Measurements from ENCODE around the gene NOTCH2.
"Not testable (repeated sequence)": the region's sequence is repeated elsewhere in the genome, so short reads cannot be mapped to it uniquely, and the experiment has no call there.

The NOTCH2 gene

DNA sequence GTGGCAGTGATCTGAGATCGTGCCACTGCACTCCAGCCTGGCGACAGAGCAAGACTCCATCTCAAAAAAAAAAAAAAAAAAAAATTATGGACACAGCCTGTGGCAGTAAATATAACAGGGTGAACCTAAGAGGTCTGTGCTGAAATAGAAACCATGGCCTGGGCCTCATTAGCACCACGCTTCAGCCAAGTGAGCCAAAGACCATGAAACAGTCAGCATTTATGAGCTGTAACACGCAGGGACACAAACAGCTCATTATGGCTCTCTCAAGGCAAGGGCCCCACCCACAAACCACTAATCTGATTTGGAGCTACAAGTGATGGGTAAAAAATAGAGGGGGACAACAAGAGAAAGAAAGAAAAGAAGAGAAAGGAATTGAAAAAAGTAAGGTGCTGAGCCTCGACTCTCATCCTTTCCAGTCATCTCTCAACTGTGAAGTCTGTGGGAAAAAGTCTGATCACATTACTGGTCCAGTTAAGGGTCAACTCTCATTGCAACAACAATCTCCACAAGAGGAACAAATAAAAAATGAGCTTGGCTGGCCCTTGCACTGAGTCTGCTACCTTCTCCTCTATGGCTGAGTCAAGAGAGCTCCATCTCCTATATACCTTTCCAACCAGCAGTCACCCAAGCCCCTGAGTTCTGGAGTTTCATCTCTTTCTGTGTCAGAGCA lies 93.7 kb downstream of the NOTCH2 start:
- in situ Hi-C loops (cut with MboI; ENCODE audit: low sequenced_read_pairs): not testable (repeated sequence)

DNA sequence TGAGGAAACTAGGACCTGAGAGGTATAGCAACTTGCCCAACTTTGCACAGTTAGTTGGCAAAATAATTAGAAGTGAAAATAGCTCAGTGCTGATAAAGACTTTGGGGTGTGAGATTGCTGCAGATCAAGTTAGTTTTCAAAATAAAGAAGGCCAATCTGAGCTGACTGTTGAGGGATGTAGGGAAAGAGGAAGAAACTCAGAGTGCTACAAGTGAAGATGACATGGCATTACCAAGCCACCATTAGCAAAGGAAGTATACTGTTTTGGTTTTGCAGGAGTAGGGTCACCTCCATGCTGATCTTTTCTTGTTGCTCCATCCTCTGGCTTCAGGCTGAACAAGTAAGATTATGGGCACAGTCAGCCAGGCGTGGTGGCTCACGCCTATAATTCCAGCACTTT lies 94.5 kb downstream of the NOTCH2 start:
- in situ Hi-C loops (cut with MboI; ENCODE audit: low sequenced_read_pairs): no loop called here

DNA sequence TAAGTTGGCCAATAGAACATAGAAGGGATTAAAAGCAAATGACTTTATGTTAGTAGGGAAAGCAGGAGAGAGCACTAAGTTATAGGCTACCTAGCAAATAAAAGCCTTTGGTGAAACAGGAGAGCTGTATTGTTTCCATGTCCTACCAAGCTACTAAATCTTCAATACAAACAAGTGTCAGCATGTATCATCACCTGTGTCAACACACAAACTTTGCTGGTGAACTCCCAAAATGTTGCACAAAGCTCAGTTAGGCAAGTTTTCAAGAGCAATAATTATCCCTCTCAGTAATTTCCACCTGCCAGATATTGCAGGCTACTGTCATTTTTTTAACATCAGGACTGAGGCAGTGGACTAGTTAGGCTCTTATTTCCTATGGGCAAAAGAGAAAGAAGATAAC lies 95.4 kb downstream of the NOTCH2 start:
- in situ Hi-C loops (cut with MboI; ENCODE audit: low sequenced_read_pairs): no loop called here

DNA sequence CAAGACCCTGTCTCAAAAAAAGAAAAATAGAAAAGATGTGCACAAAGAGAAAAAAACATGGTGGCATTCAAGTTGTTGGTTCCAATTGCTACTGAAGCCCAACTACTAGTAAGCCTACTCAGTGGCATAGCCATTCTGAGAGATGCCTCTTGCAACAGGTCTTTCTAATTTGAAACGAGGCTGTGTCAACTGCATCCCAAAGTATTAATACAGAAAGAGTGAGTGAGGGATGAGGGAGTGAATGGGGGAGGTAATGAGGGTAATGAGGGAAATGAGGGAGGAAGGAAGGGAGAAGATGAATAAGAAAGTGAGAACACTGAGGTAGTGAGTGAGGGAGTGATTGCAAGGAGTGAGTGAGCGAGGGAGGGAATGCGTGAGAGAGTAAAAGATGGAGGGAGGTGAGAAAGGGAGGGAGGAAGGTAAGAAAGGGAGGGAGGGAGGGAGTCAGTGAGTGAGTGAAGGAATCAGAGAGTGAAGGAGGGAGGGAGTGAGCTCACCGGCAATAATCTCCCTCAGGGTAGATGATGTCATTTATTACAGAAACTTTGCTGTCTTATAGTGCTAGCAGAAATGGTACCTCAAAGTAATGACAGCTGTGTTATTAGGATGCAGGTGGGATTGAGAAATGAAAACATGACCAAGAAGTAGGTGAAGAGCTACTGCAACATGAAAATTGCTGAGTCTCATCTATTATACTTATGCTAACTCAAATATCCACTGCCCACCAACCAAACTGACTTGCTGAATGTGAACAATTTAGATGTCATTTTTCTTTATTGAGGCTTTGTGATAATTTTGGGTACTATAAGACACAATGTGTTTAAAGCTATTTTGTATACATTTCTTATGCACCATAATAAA lies 97.5 kb downstream of the NOTCH2 start:
- in situ Hi-C loops (cut with MboI; ENCODE audit: low sequenced_read_pairs): no loop called here

DNA sequence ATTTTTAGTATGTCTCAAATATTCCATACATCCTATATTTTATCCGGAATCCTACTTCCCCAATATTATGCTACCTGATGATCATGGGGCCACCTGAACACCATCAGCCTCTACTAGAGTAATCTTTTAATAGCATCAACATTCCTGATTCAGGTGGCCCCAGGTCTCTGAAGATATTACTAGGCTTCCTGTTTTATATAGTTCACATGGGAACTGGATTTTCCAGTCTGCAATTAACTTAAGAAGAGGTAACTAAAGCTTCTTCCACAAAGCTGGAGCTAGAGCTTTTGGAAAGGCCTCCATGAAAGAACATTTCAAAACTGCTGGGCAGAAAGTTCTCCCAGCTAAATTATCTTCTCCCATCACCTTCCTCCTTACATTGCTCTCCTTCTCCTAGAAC lies 100.9 kb downstream of the NOTCH2 start:
- in situ Hi-C loops (cut with MboI; ENCODE audit: low sequenced_read_pairs): no loop called here

DNA sequence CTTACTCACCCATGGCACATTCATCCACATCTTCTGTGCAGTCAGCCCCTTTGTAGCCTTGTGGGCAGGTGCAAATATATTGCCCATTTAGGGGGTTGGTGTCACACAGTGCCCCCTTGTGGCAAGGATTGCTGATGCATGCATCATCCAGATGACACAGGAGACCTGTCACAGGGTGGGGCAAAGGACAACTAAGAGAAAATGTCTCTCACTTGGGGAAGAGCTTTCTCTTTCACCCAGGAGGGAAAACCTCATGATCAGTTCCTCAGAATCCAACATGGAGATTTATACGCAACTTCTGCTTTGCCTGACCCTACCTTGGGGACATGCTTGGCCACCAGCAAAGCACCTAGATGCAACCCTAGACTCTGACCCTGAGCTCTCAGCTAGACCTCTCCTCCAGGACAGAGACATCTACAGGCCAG lies 101.4 kb downstream of the NOTCH2 start:
- in situ Hi-C loops (cut with MboI; ENCODE audit: low sequenced_read_pairs): no loop called here

DNA sequence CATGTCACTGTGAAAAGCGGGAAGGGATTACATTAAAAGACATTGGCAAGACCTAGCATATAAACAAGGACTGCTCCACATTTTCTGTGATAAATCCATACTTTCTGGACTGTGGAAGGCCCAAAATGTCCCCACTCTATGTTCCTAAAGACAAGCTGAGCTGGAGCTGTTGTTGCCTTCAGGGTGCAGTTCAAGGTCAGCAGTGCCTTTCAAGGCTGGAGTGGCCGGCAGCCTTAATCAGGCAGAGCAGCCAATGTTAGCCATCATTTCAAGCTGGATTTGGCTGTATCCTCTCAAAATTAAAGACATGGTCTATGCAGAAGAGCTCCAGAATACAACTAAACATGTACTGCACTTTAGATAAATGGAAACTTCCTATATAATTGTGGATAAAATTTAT lies 102.8 kb downstream of the NOTCH2 start:
- in situ Hi-C loops (cut with MboI; ENCODE audit: low sequenced_read_pairs): no loop called here

DNA sequence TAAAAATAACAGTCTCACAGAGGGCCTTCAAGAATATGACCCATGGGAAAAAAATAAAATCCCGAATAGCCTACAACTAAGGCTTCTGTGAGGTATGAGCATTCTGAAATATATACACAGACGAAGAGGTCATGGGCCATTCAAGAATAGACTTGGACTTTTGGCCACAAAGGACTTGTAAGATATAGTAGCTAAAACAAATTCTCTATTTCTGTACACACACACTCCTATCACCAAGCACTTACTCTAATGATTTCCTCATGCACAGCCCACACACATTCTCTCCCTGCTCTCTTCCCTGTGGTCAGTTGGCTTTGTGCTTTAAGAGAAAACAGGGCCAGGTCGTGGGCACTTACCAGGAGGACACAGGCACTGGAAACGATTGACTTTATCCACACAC lies 103.4 kb downstream of the NOTCH2 start:
- in situ Hi-C loops (cut with MboI; ENCODE audit: low sequenced_read_pairs): no loop called here

DNA sequence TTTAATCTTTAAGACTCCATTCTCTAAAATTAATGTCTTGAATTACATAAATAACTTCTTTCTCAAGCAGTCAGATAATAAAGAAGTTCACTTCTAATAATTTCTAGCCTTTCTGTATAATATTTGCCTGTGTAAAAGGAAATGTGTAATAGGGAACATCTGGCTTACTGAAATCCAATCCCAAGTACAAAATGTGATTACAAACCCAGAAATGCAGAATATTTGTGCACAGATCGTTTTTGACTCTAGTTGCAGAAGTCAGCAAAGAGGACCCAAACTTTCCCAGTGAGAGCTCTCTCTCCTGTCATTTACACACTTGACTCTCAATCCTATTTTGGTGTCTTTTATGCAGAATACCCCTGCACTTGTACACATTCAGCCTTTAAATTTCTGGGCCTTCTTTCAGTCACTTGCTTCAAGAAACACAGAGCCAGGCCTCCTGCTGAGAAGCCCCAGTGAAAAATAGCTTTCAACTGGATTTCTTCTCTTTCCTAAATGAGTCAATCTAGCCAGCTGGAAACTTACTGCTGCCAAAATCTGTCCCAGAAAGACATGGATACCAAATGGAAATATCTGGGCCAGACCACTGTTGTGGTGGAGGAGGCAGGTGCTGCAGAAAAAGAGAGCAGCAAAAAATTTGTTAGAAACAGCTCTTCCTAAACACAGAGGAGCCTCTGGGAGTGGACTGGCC lies 104.6 kb downstream of the NOTCH2 start:
- in situ Hi-C loops (cut with MboI; ENCODE audit: low sequenced_read_pairs): no loop called here

DNA sequence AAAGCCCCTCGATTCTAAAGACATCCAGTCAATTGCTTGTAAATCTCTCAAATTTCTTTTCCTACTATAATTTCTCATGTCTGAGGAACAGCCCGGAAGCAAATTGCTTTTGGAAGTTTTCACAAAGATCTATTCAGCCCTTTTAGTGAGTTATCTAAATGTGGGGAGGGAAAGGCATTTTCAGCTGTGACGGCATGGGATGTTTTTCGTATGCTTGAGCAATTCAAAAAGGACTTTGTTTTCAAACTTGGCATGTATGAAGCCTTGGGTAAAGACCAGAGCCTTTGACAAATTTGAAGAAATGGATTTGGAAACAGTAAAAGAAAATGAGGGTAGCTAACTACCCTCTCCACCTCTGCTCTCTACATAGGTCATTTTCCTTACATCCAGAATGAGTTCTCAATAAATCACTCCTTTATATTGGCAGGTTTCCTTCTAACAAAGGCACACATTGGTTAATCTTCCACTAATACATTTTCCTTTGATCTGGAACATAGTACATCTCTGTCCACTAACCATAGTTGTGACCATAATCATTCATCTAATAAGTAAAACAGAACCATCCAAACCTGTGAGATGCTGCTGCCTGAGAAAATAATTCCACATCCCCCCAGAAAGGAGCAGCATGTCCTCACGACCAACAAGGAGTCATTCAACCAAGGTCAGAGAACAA lies 107.0 kb downstream of the NOTCH2 start:
- in situ Hi-C loops (cut with MboI; ENCODE audit: low sequenced_read_pairs): no loop called here

DNA sequence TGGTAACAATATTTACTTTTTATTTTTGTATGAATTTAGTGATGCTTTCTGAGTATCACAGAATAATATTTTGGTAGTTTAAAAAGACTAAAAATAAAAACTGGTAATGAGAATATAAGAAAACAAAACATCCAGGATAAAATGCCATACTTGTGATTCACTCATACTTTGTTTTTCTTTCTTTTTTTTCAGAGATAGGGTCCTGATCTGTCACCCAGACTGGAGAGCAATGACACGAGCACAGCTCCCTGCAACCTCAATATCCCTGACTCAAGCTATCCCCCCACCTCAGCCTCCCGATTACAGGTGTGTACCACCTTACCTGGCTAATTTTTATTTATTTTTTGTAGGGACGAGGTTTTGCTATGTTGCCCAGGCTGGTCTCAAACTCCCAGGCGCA lies 109.0 kb downstream of the NOTCH2 start:
- in situ Hi-C loops (cut with MboI; ENCODE audit: low sequenced_read_pairs): no loop called here

DNA sequence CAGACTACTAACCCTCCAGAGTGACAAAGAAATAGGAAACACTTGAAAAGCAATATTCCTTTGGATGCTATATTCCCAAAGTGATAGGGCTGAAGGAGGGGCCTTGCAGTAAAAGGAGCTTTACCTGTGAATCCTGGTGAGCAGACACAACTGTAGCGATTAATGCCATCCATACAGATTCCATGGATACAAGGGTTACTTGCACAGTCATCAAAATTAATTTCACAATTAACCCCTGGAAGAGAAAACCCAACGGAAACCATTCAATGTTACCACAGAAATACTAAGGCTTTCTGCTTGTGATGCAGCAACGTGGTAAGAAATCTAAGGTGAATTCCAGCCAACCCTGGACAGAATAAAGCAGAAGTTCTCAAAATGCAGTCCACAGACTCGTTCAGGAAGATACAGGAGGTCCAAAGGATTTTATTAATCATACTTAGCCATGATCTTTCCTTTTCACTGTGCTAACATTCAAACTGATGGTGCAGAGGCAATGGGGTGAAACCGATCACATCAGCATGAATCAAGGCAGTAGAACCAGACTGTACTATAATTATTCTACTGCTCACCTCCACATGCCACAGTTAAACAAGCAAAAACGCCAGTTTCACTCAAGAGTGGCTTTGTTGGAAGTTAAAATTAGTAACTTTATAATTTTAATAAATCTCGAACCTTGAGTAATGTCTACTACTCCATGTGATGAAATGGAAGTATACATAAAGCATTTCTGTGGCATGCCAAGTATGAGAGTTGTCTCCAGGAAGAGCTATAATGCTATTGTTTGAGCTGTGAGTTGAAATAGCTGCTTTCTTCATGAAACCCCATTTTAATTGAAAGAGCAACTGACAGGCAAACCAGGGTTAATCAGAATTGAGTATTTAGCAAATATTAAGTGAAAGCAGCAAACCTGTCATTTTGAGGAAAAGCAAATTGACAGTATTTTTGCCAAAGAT lies 109.9 kb downstream of the NOTCH2 start:
- in situ Hi-C loops (cut with MboI; ENCODE audit: low sequenced_read_pairs): no loop called here

DNA sequence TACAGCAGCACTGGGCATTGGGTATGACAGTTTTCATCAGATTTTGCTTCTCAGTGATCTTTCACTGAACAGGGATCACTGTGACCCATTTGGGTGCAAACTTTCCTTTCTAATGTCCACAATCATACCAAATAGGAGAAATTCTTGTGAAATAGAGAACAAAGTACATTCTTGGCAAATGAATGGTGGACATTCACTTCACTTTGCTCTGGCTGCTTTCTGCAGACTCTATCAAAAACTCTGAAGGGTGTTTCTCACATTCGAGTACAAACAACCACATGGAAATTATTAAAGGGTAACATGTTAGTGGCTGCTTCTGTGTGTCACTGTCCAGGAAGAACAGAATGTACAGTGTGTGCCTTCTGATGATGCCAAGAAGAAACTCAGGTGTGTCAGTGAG lies 111.2 kb downstream of the NOTCH2 start:
- in situ Hi-C loops (cut with MboI; ENCODE audit: low sequenced_read_pairs): no loop called here

DNA sequence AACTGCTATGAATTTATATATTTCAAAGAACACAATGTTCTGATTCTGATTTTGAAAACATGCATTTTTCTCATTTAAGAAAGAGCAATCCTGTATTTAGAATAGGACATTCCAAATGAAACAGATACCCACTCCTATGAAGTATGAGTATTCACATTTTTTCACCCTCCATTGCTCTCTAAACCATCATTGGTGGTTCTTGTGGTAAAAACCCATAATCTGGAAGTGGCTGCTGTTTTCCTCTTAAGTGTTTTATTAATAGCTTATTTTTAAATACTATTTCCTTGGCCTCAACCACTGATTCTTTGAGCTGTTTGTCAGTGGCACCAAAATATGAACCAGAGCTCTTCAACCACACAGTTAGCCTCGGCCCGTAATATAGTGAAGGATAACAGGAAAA lies 113.2 kb downstream of the NOTCH2 start:
- in situ Hi-C loops (cut with MboI; ENCODE audit: low sequenced_read_pairs): no loop called here

DNA sequence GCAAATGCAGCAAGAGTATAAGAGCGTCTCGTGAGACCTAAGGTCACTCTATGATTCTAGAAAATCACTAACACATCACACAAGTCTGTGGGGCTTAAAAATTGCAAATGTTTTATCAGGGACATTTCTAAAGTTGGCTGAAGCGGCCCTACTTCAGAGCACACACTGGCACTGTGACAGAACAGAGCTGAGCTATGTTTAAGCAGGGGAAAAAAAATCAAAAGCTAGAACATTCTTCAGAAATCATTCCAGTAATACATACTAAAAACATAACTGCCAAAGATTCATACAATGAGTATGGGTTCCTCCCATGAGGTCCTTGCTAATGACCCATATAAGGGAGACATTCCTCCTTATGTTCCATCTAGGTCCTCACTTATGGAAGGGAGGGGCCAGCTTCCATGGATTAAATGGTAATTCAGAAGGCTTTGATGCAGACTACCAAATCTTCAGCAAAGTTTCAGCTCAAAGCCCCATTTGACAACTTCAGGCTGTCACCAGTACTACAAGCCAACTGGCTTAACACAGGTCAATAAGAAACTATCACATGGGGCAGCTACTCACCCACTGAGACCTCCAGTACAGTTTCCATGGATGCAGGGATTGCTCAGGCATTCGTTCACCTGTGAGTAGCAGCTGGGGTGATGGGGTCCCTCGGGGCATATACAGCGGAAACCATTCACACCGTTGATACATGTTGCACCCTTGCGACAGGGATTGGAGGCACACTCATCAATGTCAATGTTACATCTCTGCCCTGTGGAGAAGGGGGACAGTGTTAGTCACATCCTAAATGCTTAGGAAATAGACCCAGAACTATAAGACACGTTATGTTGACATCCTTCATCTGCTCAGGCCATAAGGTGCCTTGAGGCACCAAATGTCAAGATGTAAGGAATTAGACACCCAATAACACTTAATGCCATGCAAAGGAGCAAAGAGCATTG lies 114.7 kb downstream of the NOTCH2 start:
- in situ Hi-C loops (cut with MboI; ENCODE audit: low sequenced_read_pairs): no loop called here

DNA sequence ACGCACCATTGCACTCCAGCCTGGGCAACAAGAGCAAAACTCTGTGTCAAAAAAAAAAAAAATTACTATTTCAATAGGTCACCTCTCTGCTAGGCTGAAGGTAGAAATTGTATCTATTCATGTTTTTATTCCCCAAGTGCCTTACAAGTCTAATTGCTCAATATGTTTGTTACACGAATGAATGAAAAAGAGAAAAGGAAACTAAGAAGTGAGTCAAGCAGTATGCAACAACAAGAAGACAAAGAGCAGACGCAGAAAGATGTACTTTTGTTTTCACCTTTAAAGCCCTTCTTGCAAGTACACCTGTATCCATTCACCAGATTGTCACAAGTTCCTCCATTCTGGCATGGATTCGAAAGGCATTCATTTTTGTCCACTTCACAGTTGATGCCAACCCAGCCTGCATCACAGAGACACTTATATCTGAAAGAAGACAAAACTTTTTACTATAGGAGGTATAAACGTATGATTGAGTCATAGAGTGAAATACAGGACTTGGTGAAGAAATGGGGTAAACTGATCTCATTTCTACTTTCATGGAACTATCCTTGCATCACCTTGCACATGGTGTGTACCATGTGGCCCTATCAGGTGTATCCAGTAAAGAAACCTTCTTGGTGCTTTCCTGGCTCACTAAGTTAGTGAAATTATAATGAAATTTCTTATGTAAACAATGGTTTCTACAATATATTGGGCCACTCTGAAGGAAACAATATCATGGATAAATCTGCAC lies 116.0 kb downstream of the NOTCH2 start:
- in situ Hi-C loops (cut with MboI; ENCODE audit: low sequenced_read_pairs): no loop called here

DNA sequence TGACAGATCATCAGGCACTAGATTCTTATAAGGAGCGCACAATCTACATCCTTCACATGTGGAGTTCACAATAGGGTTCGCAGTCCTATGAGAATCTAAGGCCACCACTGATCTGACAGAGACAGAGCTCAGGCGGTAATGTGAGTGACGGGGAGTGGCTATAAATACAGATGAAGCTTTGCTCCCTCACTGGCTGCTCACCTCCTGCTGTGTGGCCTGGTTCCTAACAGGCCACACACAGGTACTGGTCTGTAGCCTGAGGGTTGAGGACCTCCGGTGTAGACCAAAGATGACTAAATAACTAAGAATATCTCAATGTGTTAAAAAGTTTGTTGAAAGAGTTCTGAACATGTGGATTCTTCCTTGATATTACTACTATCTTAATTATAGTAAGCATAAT lies 117.0 kb downstream of the NOTCH2 start:
- in situ Hi-C loops (cut with MboI; ENCODE audit: low sequenced_read_pairs): no loop called here
